Coronary artery (tissue), 2 donors: Measurements from ENCODE around the gene KCNMA1.

ENCODE experiments used
- DNase-seq: peaks from one replicate; pipeline ENCODE4 v3.0.0-alpha.2; 2017; ENCODE audit warnings: low spot score
- H3K27ac ChIP-seq, 2 donors: fragments of 200-600 bp; sonication (generic); one replicate each; pipeline ENCODE4 v1.5.1; 2016 to 2019
- H3K4me3 ChIP-seq: fragments of 200-600 bp; sonication (generic); 2 replicates; pipeline ENCODE4 v1.5.1; 2016; ENCODE audit warnings: mild to moderate bottlenecking, moderate library complexity
- TF ChIP-seq, protein P1 (sequence below): fragments of 200-600 bp; sonication (generic); IDR thresholded peaks from one replicate; pipeline ENCODE4 v1.5.1; 2019; ENCODE audit warnings: antibody characterized with exemption

KCNMA1 gene

DNA sequence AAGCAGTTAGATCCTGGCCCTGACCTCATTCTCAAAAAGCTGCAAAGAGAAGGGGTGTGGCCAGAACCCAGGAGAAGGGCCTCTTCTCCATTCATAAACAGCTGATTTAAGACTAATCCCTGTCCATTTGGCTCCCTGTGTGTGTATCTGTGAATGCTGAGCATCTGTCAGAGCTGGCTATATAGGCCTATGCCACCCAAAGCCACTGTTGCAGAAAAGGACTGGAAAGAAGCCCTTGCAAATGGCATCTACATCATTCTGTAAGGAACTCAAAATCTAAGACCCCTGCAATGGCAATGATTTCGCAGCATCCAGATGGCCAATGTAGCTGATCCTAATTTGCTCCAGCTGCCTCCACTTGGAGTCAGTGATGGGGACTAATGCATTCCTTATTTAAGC is 384.5 kb downstream of the KCNMA1 start:
- no peak for DNase-seq
- Histone ChIP-seq H3K27ac (no peak overlapping the region), H3K4me3 (no peak overlapping the region)
- TF ChIP-seq, protein P1, sequence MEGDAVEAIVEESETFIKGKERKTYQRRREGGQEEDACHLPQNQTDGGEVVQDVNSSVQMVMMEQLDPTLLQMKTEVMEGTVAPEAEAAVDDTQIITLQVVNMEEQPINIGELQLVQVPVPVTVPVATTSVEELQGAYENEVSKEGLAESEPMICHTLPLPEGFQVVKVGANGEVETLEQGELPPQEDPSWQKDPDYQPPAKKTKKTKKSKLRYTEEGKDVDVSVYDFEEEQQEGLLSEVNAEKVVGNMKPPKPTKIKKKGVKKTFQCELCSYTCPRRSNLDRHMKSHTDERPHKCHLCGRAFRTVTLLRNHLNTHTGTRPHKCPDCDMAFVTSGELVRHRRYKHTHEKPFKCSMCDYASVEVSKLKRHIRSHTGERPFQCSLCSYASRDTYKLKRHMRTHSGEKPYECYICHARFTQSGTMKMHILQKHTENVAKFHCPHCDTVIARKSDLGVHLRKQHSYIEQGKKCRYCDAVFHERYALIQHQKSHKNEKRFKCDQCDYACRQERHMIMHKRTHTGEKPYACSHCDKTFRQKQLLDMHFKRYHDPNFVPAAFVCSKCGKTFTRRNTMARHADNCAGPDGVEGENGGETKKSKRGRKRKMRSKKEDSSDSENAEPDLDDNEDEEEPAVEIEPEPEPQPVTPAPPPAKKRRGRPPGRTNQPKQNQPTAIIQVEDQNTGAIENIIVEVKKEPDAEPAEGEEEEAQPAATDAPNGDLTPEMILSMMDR = no peak

DNA sequence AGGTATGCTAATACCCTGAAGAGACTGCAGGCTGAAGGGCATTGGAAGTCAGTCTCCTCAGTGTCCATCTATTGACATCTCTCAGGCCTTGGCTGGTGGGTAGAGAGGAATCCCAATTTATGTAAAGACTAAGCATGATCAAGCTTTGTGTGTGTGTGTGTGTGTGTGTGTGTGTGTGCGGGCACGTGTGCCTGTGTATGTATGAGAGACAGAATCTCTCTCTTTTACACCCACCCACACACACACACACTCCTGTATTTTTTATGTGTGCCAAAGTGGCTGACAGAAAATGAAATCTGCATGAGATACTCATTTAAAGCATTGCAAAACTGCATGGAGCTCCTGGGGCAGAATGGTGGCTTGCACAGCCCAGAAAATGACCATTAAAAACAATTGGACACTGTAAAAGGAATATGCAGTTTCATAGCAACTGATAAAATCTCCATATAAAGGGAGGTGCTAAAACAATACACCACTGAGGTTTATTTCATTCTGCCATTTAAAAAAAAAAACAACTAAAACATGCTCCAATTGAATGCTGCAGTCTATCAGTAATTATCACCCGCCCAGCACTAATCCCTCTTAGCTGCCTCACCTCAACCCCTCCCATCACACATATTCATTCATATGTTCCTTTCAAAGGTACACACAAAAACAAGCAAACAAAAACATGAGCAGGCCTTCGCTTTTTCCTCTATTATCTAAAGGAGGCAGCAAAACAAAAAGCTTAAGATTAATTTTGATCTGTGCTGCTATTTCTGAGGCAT is 385.0 kb downstream of the KCNMA1 start:
- TF ChIP-seq, protein P1 = no peak
- Histone ChIP-seq H3K27ac (no peak overlapping the region), H3K4me3 (no peak overlapping the region)
- no peak for DNase-seq

DNA sequence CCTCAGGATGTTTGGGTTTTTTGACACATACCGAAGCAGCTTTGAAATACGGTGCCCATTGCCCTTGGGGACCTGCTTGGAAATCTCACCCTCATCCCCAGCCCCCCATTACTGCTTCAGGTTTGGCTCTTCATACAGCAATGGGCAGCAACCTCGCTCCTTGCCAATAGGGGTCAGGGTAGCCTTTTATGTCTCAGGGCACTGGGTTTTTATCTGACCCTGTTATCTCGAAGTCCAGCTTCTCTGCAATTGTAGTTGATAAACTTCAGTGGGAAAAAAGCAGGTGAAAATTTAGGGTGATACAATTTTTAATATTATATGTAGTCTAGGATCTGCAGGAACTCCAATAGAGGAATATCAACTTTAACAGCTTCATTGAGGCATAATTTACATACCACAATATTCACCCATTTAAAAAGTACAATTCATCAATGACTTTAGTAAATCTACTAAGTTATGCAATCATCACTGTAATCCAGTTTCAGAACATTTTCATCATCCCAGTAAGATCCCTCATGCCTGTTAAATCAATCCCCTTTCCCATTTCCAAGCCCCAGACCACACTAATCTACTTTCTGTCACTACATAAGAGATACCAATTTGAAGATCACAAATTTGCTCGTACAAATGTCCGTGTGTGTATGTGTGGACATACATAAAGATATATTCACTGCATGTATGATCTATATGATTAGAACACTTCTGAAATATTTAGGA is 386.2 kb downstream of the KCNMA1 start:
- H3K4me3 ChIP-seq = no peak overlapping the region
- TF ChIP-seq, protein P1 = no peak
- DNase-seq = no peak
- no peak overlapping the region for H3K27ac ChIP-seq

DNA sequence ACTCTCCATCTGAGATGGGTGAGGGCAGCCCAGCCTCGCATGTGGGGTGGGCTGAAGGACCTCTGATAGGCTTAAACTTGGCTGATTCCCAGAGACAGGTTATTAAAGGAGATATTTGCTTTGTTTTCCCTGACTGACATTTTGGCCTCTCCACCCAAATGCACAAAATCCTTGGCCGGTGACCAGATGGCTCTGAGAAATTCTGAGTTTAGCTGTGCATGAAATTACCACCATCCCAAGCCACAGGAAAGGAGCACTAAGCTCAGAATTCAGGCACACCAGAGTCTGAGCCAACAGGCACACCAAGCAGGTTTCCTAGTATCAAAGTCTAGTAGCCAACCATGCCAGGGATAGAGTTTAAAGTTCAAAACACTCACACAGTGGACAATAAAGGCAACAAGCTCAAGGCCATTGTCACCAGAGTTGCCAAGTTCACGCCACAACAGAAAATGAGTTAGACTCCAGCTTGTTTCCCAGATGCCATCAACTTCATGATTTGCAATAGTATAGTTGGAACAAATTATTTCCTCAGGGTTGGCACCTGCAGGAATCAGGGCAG is 387.6 kb downstream of the KCNMA1 start:
- DNase-seq = no peak
- Histone ChIP-seq H3K27ac (no peak overlapping the region), H3K4me3 (no peak overlapping the region)
- TF ChIP-seq, protein P1 = no peak

DNA sequence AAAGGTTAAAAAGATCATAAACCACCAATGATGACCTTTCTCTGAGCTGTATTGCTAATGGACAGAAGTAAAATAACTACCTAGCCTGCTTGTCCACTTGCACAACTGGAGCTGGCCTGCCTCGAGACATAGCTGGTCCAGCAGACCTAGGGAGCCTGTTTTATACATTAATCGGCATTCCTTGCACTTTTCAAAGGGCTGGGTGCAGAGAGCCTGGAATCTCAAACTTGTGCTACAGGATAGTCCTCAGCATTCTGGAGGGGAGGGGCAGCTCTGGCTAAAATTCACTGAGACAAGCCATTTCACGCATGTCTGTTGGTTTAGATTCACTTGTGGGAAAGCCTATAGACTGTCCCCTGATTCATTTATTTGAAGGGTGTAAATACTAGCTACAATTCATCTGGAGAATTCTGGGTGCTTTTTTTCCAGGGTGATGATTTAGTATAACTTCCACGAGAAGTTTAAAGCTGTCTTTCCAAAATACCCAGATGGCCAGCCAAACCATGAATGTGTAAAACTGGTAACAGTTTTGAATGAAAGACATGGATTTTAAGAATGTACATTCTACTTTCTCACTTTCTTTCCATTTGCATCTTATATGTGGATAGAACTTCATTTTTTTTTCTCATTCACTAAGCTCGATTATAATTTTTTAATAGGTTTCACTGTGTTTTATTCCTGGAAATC is 389.4 kb downstream of the KCNMA1 start:
- no peak for DNase-seq
- Histone ChIP-seq H3K27ac (peak overlapping the region; percentile 54 to 84), H3K4me3 (no peak overlapping the region)
- TF ChIP-seq, protein P1 = no peak

DNA sequence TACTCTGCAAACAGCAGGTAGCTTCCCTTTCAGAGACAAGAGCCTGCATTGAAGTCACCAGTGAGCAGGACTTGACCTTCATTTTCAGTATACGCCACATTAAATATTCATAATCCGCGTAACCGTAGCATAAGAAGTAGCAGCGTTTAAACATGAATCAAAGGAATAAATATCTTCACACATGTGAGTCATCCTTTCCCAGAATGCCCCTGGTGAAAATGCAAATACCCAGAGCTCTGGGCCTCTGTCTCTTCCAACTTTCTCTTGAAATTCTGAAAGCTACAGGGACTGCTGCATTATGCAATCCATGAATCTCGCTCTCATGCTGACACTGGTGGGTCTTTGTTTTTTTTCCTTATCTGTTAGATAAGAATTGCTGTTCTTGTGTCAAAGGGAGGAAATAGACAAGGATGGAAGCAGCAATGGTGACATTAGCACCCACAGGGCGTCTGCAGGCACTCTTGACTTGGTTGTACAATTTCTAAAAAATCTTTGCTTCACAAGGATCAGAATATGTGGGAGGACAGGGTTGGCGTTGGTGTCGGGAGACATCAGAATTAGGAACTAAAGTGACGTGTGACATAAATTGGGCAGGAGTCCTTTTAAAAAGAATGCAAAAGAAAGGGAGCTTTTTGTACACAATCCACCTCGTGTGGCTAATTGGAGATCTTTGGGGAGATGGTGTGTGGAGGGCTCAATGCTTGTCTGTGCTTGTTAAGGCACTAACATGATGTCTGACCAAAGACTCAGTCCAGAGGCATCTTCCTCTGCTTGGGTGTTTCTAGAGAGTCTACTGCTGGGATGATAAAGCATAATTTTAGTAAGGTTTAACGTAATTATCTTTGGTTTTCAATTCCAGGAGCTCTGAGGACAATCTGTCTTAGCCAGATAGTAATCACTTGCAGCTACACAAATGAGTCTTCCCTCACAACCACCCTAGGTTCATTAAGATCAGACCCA is 390.3 kb downstream of the KCNMA1 start:
- peak overlapping the region; percentile 18 for H3K4me3 ChIP-seq
- H3K27ac ChIP-seq = peak overlapping the region; percentile 54 to 84

More for the DNA sequence above, 390.3 kb downstream of the KCNMA1 start:
- no peak for DNase-seq
- TF ChIP-seq, protein P1 = no peak
